Activated CD8-positive, alpha-beta T cell treated with anti-CD3 and anti-CD28 coated beads for 36 hours (primary cell): ENCODE data around the gene KRT2. TPM values are rescaled to one million over a fixed set of nuclear protein-coding genes. Genes with fewer than 3 reads are reported as not detected.

Experiments used
- ATAC-seq: fragments of 200-7000 bp; cut with Tn5 transposase; one replicate; pipeline ENCODE4 v1.10.0; 2021; ENCODE audit warnings: mild to moderate bottlenecking, moderate library complexity
- CTCF ChIA-PET: fragments of 350-600 bp; sonication (Branson Sonifier 250); formaldehyde crosslinking; loops from one replicate; lab custom pipeline; 2021; ENCODE audit warnings: antibody characterized with exemption; lab: Charles Lee
- POLR2A ChIA-PET: fragments of 350-600 bp; sonication (Branson Sonifier 250); formaldehyde crosslinking; loops from one replicate; lab custom pipeline; 2021; ENCODE audit warnings: antibody characterized with exemption; lab: Charles Lee
- DNase-seq: peaks from one replicate; pipeline ENCODE4 v3.0.0-alpha.2; 2020
- H3K27ac Mint-ChIP-seq: one replicate; pipeline ENCODE4 v1.8.0; 2021; ENCODE audit warnings: mild to moderate bottlenecking, mixed read lengths
- H3K27me3 Mint-ChIP-seq: one replicate; pipeline ENCODE4 v1.8.0; 2021; ENCODE audit warnings: mixed read lengths
- H3K36me3 Mint-ChIP-seq: one replicate; pipeline ENCODE4 v1.8.0; 2021; ENCODE audit warnings: low read depth, mixed read lengths
- H3K4me1 Mint-ChIP-seq: one replicate; pipeline ENCODE4 v1.8.0; 2021; ENCODE audit warnings: low read depth, mixed read lengths
- H3K4me3 Mint-ChIP-seq: one replicate; pipeline ENCODE4 v1.8.0; 2021; ENCODE audit warnings: mild to moderate bottlenecking, moderate library complexity, mixed read lengths
- H3K9me3 Mint-ChIP-seq: one replicate; pipeline ENCODE4 v1.8.0; 2021; ENCODE audit warnings: mixed read lengths
- CTCF ChIP-seq: fragments of 200-600 bp; IDR thresholded peaks from one replicate; pipeline ENCODE4 v1.8.0; 2022; ENCODE audit warnings: antibody characterized with exemption, mild to moderate bottlenecking
- intact Hi-C: fragments of 100-400 bp; cut with micrococcal nuclease; formaldehyde crosslinking; loops from one replicate; pipeline ENCODE4 v1.10.0; 2022
- total RNA-seq, 2 experiments: library from RNA; stranded (reverse); gene quantifications; one replicate each; pipeline ENCODE4 v1.2.3, GENCODE V29; 2021

KRT2 gene
- total RNA-seq, 2 experiments from 2014 or later = not detected

- ChIA-PET POLR2A (interaction anchor here (0.8 kb wide), 2 partner anchors 14 to 16 kb away, joined by 3 read pairs; no protein-coding TSS in a partner anchor), CTCF (interaction anchor here (1.0 kb wide), 1 partner anchor 214 kb away, joined by 3 read pairs; no protein-coding TSS in a partner anchor)
- Mint-ChIP-seq H3K27ac (no peak overlapping the region), H3K36me3 (no peaks in the 10 kb centered on the region), H3K4me1 (peaks cover 4% of the 10 kb centered on the region), H3K4me3 (no peak overlapping the region), H3K9me3 (no peaks in the 10 kb centered on the region), H3K27me3 (no peaks in the 10 kb centered on the region)
- TF ChIP-seq CTCF = no peak
- ATAC-seq = no peak
- intact Hi-C loops = no loop called here
- DNase-seq = no peak
Observed at GRCh38 chr12:52656616-52657015, 4.6 kb upstream of the KRT2 start.

GRCh38 chr12:52655720-52656124 is 3.7 kb upstream of the KRT2 start:
- no peak for TF ChIP-seq CTCF
- ChIA-PET CTCF (interaction anchor here (1.0 kb wide), 1 partner anchor 215 kb away, joined by 3 read pairs; no protein-coding TSS in a partner anchor), POLR2A (no interaction called here)
- H3K9me3 Mint-ChIP-seq = no peaks in the 10 kb centered on the region
- no peaks in the 10 kb centered on the region for H3K27me3 Mint-ChIP-seq
- no peak for DNase-seq
- no peaks in the 10 kb centered on the region for H3K36me3 Mint-ChIP-seq
- no peak for ATAC-seq
- no peak overlapping the region for H3K4me3 Mint-ChIP-seq
- intact Hi-C loops = no loop called here
- no peak overlapping the region for H3K27ac Mint-ChIP-seq
- peaks cover 4% of the 10 kb centered on the region for H3K4me1 Mint-ChIP-seq

- Mint-ChIP-seq H3K27me3 (no peaks in the 10 kb centered on the region), H3K9me3 (no peaks in the 10 kb centered on the region), H3K36me3 (no peaks in the 10 kb centered on the region), H3K27ac (no peak overlapping the region), H3K4me3 (no peak overlapping the region), H3K4me1 (peaks cover 4% of the 10 kb centered on the region)
- ATAC-seq = no peak
- intact Hi-C loops = no loop called here
- POLR2A ChIA-PET = no interaction called here
- no peak for DNase-seq
- CTCF ChIA-PET = no interaction called here
- no peak for TF ChIP-seq CTCF
Observed at GRCh38 chr12:52655251-52655650, 3.2 kb upstream of the KRT2 start.

- Mint-ChIP-seq H3K4me1 (peaks cover 36% of the 10 kb centered on the region), H3K36me3 (no peaks in the 10 kb centered on the region), H3K27ac (no peak overlapping the region), H3K4me3 (no peak overlapping the region), H3K27me3 (no peaks in the 10 kb centered on the region), H3K9me3 (no peaks in the 10 kb centered on the region)
- ChIA-PET CTCF (interaction anchor here (1.2 kb wide), 1 partner anchor 330 kb away, joined by 3 read pairs; no protein-coding TSS in a partner anchor), POLR2A (no interaction called here)
- DNase-seq = no peak
- ATAC-seq = no peak
- TF ChIP-seq CTCF = no peak
- intact Hi-C loops = no loop called here
Observed at GRCh38 chr12:52650520-52651081, 1.4 kb downstream of the KRT2 start.

- TF ChIP-seq CTCF = no peak
- DNase-seq = no peak
- intact Hi-C loops = no loop called here
- ChIA-PET POLR2A (no interaction called here), CTCF (interaction anchor here (1.2 to 1.9 kb wide), 2 partner anchors 222 to 331 kb away, joined by 3 to 5 read pairs; no protein-coding TSS in a partner anchor)
- Mint-ChIP-seq H3K36me3 (no peaks in the 10 kb centered on the region), H3K9me3 (no peaks in the 10 kb centered on the region), H3K27me3 (no peaks in the 10 kb centered on the region), H3K27ac (no peak overlapping the region), H3K4me1 (peaks cover 50% of the 10 kb centered on the region), H3K4me3 (no peak overlapping the region)
- no peak for ATAC-seq
Observed at GRCh38 chr12:52649066-52649465, 2.9 kb downstream of the KRT2 start.
